ENCODE results near the gene EFHC2. TPM values are rescaled to one million over a fixed set of nuclear protein-coding genes. Genes with fewer than 3 reads are reported as not detected.

EFHC2 gene
- total and polyA plus RNA-seq, 10 of the 15 experiments (the other 5 are each of a cell fraction or from before 2014, with no cell fraction given) = 0.56 TPM; not detected in 9

GRCh38 chrX:44175455-44175854 lies 168.0 kb downstream of the EFHC2 start:
- BruUV-seq (replicated peaks) = no TSS peak
- Histone ChIP-seq H4K20me1 (ENCODE audit: control insufficient read depth, insufficient read depth) (no peaks in the 10 kb centered on the region), H3K4me3 (no peak overlapping the region), H3K9me3 (replicated peaks; ENCODE audit: control insufficient read depth, insufficient read depth, low read length) (no peaks in the 10 kb centered on the region), H3K27ac (ENCODE audit: control insufficient read depth, insufficient read depth) (no peak overlapping the region), H3K27me3 (replicated peaks in 1 of 2; ENCODE audit: control insufficient read depth in 2 of 2, insufficient read depth in 2 of 2, low read length in 1 of 2) (no peaks in the 10 kb centered on the region), H3K79me2 (ENCODE audit: control insufficient read depth, insufficient read depth, low read length) (no peaks in the 10 kb centered on the region), H3K4me2 (ENCODE audit: control insufficient read depth, insufficient read depth) (no peak overlapping the region), H2AFZ (ENCODE audit: control insufficient read depth, low read depth, low read length) (no peak overlapping the region), H3K9ac (ENCODE audit: control insufficient read depth, insufficient read depth, low read length) (no peak overlapping the region), H3K36me3 (ENCODE audit: control insufficient read depth in 2 of 2, insufficient read depth in 2 of 2, low read length in 1 of 2) (no peaks in the 10 kb centered on the region), H3K4me1 (ENCODE audit: control insufficient read depth, insufficient read depth, low read length) (no peaks in the 10 kb centered on the region)
- ChIA-PET CTCF (no interaction called here), POLR2A (no interaction called here), SMC1A (ENCODE audit: uncharacterized antibody, unreplicated experiment) (interaction anchor here (0.9 kb wide), 1 partner anchor 19 kb away, joined by 3 read pairs; no protein-coding TSS in a partner anchor), RAD21 (ENCODE audit: unreplicated experiment) (no interaction called here)
- intact Hi-C loops (cut with micrococcal nuclease; ENCODE audit: unreplicated experiment) = no loop called here
- DNase-seq (ENCODE audit: low read depth, low spot score) = no peak
- no peak for FAIRE-seq
- TF ChIP-seq EP300 (IDR thresholded peaks at IDR 0.05; ENCODE audit: borderline replicate concordance in 1 of 2, control insufficient read depth in 1 of 2, low read depth in 2 of 2, low read length in 2 of 2) = no peak
- no peak for TF ChIP-seq ATF7 (IDR thresholded peaks at IDR 0.05; ENCODE audit: low read depth)
- no peak for TF ChIP-seq BACH1 (IDR thresholded peaks at IDR 0.05; ENCODE audit: borderline replicate concordance)
- no peak for TF ChIP-seq KLF5 (IDR thresholded peaks at IDR 0.05; ENCODE audit: partially characterized antibody)
- ATAC-seq = no peak
- in situ Hi-C loops (cut with MboI) = no loop called here
- WGBS (ENCODE audit: insufficient coverage, insufficient replicate concordance, low lambda C conversion rate, missing lambda C conversion rate) = 20% methylated on average over 2 of the region's 2 CpGs

- RAD21 ChIA-PET (ENCODE audit: unreplicated experiment) = no interaction called here
- Histone ChIP-seq H3K79me2 (ENCODE audit: control insufficient read depth, insufficient read depth, low read length) (no peaks in the 10 kb centered on the region), H3K27ac (ENCODE audit: control insufficient read depth, insufficient read depth) (no peak overlapping the region), H3K4me2 (ENCODE audit: control insufficient read depth, insufficient read depth) (no peak overlapping the region), H3K9me3 (replicated peaks; ENCODE audit: control insufficient read depth, insufficient read depth, low read length) (no peaks in the 10 kb centered on the region), H3K4me1 (ENCODE audit: control insufficient read depth, insufficient read depth, low read length) (no peaks in the 10 kb centered on the region), H2AFZ (ENCODE audit: control insufficient read depth, low read depth, low read length) (no peak overlapping the region), H4K20me1 (ENCODE audit: control insufficient read depth, insufficient read depth) (no peaks in the 10 kb centered on the region), H3K27me3 (replicated peaks in 1 of 2; ENCODE audit: control insufficient read depth in 2 of 2, insufficient read depth in 2 of 2, low read length in 1 of 2) (no peaks in the 10 kb centered on the region), H3K4me3 (no peak overlapping the region), H3K36me3 (ENCODE audit: control insufficient read depth in 2 of 2, insufficient read depth in 2 of 2, low read length in 1 of 2) (no peaks in the 10 kb centered on the region), H3K9ac (ENCODE audit: control insufficient read depth, insufficient read depth, low read length) (no peak overlapping the region)
- FAIRE-seq (no peak), ATAC-seq (no peak), DNase-seq (ENCODE audit: low read depth, low spot score) (no peak)
- no TSS peak for BruUV-seq (replicated peaks)
- intact Hi-C loops (cut with micrococcal nuclease; ENCODE audit: unreplicated experiment) = no loop called here
- POLR2A ChIA-PET = no interaction called here
- 29% methylated on average over 3 of the region's 3 CpGs for WGBS (ENCODE audit: insufficient coverage, insufficient replicate concordance, low lambda C conversion rate, missing lambda C conversion rate)
- SMC1A ChIA-PET (ENCODE audit: uncharacterized antibody, unreplicated experiment) = no interaction called here
- CTCF ChIA-PET = no interaction called here
- in situ Hi-C loops (cut with MboI) = no loop called here
- TF ChIP-seq SMAD5 (IDR thresholded peaks at IDR 0.05; ENCODE audit: low read depth) (no peak), RBBP5 (conservative IDR thresholded peaks at IDR 0.05) (no peak), CBX3 (IDR thresholded peaks at IDR 0.05; ENCODE audit: borderline replicate concordance, low read depth) (no peak), SP1 (IDR thresholded peaks at IDR 0.05; ENCODE audit: low read depth, low read length) (no peak), RCOR1 (conservative IDR thresholded peaks at IDR 0.05; ENCODE audit: low read depth, low read length) (no peak), ZNF24 (IDR thresholded peaks at IDR 0.05) (no peak), ZNF622 (IDR thresholded peaks at IDR 0.05) (no peak), BCL11A (IDR thresholded peaks at IDR 0.05; ENCODE audit: low read depth, low read length) (no peak), STAT1 (conservative IDR thresholded peaks at IDR 0.05) (no peak)
These were observed 169.4 kb downstream of the EFHC2 start for GRCh38 chrX:44174061-44174460.

Measured in GM12878 (cell line).